Fibroblast of mammary gland (primary cell): Measurements from ENCODE around the gene MAML3.

ENCODE experiments used
- DNase-seq: peaks from one replicate; pipeline ENCODE4 v3.0.0-alpha.2; 2010; ENCODE audit warnings: low read depth
- H3K4me3 ChIP-seq: 2 replicates; pipeline ENCODE4 v1.5.1; 2011; ENCODE audit warnings: low read depth, mild to moderate bottlenecking, low read length, moderate library complexity; ENCODE audit not compliant: control insufficient read depth
- TF ChIP-seq, protein P1 (sequence below): conservative IDR thresholded peaks from 2 replicates; pipeline ENCODE4 v1.5.1; 2011; ENCODE audit warnings: low read depth, low read length, inconsistent platforms; ENCODE audit not compliant: control insufficient read depth, insufficient read depth

Gene MAML3

DNA sequence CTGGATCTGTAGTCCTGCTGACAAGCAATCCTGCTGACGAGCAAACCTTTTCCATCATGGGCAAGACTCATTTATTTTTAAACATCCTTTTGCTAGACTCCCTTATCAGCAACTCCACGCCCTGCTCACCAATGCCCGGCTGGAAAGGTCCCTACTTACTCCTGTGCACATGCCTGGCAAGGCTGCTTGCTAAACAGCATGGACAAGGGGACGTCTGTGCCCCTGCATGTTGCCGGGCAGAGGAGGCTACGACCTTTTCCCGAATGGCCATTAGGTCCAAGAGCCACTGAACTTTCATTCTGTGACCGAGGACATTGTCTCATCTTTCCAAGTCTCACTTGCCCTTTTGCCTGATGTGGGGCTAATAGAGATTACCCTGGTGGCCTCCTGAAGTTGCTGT is 389.8 kb downstream of the MAML3 start:
- DNase-seq = no peak
- TF ChIP-seq, protein P1, sequence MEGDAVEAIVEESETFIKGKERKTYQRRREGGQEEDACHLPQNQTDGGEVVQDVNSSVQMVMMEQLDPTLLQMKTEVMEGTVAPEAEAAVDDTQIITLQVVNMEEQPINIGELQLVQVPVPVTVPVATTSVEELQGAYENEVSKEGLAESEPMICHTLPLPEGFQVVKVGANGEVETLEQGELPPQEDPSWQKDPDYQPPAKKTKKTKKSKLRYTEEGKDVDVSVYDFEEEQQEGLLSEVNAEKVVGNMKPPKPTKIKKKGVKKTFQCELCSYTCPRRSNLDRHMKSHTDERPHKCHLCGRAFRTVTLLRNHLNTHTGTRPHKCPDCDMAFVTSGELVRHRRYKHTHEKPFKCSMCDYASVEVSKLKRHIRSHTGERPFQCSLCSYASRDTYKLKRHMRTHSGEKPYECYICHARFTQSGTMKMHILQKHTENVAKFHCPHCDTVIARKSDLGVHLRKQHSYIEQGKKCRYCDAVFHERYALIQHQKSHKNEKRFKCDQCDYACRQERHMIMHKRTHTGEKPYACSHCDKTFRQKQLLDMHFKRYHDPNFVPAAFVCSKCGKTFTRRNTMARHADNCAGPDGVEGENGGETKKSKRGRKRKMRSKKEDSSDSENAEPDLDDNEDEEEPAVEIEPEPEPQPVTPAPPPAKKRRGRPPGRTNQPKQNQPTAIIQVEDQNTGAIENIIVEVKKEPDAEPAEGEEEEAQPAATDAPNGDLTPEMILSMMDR = no peak
- no peak overlapping the region for H3K4me3 ChIP-seq

DNA sequence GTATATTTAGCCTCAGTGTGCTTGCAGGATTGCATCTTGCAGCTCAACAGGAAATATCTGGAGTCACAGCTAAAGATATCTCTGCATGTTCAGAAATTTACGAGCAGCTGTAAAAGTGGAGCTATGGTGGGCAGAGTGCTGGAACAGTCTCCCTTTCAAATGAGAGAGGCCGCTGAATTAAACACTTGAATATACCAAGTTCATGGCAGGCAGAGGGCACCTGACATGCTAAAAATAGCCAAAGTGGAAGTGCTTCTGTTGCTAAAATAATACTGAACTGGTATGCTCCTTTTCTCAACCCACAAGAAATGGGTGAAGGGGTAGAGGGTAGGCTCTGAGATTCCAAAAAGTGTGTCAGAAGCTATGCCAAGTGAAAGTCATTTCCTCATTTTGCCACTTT is 390.3 kb downstream of the MAML3 start:
- H3K4me3 ChIP-seq = no peak overlapping the region
- no peak for DNase-seq
- TF ChIP-seq, protein P1 = no peak

DNA sequence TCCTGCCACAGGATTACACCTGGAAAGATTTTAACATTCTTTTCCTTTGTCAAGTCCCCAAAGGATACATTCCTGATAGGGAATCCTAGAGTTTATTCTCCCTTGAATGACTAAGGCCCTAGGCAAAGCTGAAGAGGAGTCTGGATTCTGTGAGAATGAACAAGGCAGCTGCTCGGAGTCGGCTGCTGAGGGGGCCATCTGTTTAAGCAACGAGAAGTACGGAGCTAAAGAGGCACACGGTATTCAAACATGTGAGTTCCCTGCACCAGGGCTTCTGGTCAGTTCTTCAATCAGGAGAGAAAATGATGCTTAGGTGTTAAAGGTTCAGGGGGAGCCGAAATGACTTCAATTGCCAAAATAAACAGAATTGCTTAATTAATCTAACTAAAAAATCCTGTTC is 390.8 kb downstream of the MAML3 start:
- TF ChIP-seq, protein P1 = no peak

DNA sequence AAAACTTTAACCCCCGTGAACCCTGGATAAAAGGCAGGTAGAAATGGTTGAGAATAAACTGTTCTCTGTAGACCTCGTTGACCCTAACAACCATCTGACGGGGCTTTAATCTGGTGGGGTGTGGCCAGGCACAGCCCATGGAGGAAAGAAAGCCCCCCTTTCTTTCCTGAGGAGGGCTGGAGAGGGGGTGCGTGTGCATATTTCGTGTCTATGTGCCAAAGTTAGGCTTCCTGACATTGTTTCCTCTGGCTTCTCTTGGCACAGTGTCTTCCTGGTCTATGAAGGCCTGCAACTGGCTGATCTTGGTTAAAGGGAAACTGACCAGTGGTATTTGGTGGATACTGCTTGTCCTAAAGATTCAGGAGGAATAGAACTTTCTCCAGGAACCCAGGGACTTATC is 391.3 kb downstream of the MAML3 start:
- DNase-seq = no peak
- TF ChIP-seq, protein P1 = no peak
- H3K4me3 ChIP-seq = no peak overlapping the region

More for the DNA sequence above, 390.8 kb downstream of the MAML3 start:
- no peak overlapping the region for H3K4me3 ChIP-seq
- DNase-seq = no peak

DNA sequence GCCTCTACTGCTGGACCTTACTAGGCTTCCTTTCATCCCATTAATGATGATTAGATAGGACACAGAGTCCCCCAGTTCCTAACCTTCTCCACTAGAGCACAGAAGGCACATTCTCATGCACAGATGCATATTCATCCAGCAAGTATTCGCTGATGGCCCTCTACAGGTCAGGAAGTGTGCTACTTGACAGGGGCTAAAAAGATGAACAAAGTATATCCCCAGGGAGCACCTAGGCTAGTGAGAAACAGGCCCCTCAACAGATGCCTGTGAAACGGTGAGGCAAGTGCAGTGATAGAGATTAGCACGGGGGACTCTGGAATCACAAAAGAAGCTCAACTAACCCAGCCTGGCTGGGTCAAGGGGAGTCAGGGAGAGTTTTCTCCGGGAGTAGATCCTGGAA is 392.5 kb downstream of the MAML3 start:
- DNase-seq = peak; percentile 22
- TF ChIP-seq, protein P1 = peak; percentile 29
- H3K4me3 ChIP-seq = no peak overlapping the region

DNA sequence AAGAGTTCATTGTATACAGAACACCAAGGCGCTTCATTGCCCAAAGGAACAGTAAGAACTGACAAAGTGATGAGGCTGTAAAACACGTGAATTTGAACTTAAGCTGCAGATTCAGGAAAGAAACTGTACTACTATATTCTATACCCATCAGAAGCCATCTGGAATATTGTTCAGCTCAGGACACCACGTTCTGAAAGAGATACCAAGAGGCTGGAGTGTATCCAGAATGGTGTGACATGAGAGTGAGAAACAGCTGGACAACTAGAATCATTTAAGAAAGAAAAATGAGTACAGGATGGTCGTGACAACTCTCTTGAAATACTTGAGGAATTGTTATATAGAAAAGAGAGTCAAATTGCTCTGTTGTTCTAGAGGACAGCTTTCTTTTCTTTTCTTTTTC is 393.4 kb downstream of the MAML3 start:
- DNase-seq = no peak
- H3K4me3 ChIP-seq = no peak overlapping the region
- TF ChIP-seq, protein P1 = no peak

DNA sequence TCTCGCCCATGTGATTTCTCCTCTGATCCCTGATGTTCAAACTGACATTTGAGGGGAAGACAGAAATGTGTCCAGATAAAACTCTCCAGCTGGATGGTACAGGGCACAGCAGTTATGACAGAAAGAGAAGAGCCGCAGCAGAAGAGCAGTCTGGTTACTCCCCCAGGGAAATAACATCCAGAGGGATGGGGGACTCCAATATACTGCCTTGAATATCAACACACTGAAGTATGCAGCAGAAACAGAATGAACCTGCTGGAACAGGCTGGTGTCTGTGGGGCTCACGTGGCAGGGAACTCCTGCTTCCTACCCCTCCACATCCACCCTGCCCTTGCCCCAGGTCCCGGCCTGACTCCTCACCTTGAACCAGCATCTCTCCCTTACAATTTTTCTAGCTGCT is 394.9 kb downstream of the MAML3 start:
- DNase-seq = no peak
- no peak overlapping the region for H3K4me3 ChIP-seq
- TF ChIP-seq, protein P1 = no peak
